Endodermal cell (in vitro differentiated cells): ENCODE measurements around the gene JADE1. TPM values are rescaled to one million over a fixed set of nuclear protein-coding genes. Genes with fewer than 3 reads are reported as not detected.

ENCODE experiments used
- DNase-seq: peaks from one replicate; pipeline ENCODE4 v3.0.0-alpha.2; 2017
- H3K27ac ChIP-seq: 2 replicates; pipeline ENCODE4 v1.5.1; 2013; ENCODE audit warnings: mild to moderate bottlenecking, low read depth, low read length, moderate library complexity
- H3K27me3 ChIP-seq: 2 replicates; pipeline ENCODE4 v1.6.1; 2013; ENCODE audit warnings: mild to moderate bottlenecking, low read length, moderate library complexity; ENCODE audit not compliant: insufficient read depth, control insufficient read depth, poor library complexity, severe bottlenecking
- H3K36me3 ChIP-seq: 2 replicates; pipeline ENCODE4 v1.7.0; 2013; ENCODE audit warnings: mild to moderate bottlenecking, low read length, moderate library complexity; ENCODE audit not compliant: control insufficient read depth, insufficient read depth
- H3K4me1 ChIP-seq: one replicate; pipeline ENCODE4 v1.7.0; 2013; ENCODE audit warnings: low read length; ENCODE audit not compliant: control insufficient read depth, insufficient read depth
- H3K4me3 ChIP-seq: 2 replicates; pipeline ENCODE4 v1.5.1; 2013; ENCODE audit warnings: mild to moderate bottlenecking, low read length, moderate library complexity
- H3K9ac ChIP-seq: 2 replicates; pipeline ENCODE4 v1.6.1; 2013; ENCODE audit warnings: mild to moderate bottlenecking, low read length, moderate library complexity; ENCODE audit not compliant: poor library complexity, severe bottlenecking; ENCODE audit errors: extremely low read depth
- H3K9me3 ChIP-seq: 2 replicates; pipeline ENCODE4 v1.6.1; 2013; ENCODE audit warnings: mild to moderate bottlenecking, low read length, moderate library complexity; ENCODE audit not compliant: control insufficient read depth
- H3K27ac Mint-ChIP-seq: 2 replicates; pipeline ENCODE4 v1.8.0; 2020; ENCODE audit warnings: mixed read lengths
- H3K27me3 Mint-ChIP-seq: 2 replicates; pipeline ENCODE4 v1.8.0; 2021; ENCODE audit warnings: mild to moderate bottlenecking, mixed read lengths; ENCODE audit not compliant: insufficient read depth
- H3K36me3 Mint-ChIP-seq: 2 replicates; pipeline ENCODE4 v1.8.0; 2020; ENCODE audit warnings: low read depth, mixed read lengths
- H3K4me1 Mint-ChIP-seq: 2 replicates; pipeline ENCODE4 v1.8.0; 2020; ENCODE audit warnings: mixed read lengths
- H3K4me3 Mint-ChIP-seq: 2 replicates; pipeline ENCODE4 v1.8.0; 2020; ENCODE audit warnings: mild to moderate bottlenecking, moderate library complexity, mixed read lengths
- H3K9me3 Mint-ChIP-seq: 2 replicates; pipeline ENCODE4 v1.8.0; 2020; ENCODE audit warnings: mild to moderate bottlenecking, mixed read lengths
- WGBS, 2 experiments: methylation state at CpG; one replicate each; pipeline versions ENCODE4 v1.1.5 to v1.1.7; 2013; ENCODE audit warnings: missing lambda C conversion rate in 2 of 2, mixed read lengths in 1 of 2; ENCODE audit not compliant: insufficient coverage in 1 of 2, insufficient read length in 1 of 2; 5-methylcytosine and 5-hydroxymethylcytosine counted together
- total RNA-seq, 2 donors: library from RNA; stranded (reverse); fragmentation: NEBNext Ultra II Directional in 1 of 2; extraction: Animal tissue kit (Norgen Biotek cat#: 25700) in 1 of 2; gene quantifications; 2 replicates in 1 of 2; 3 replicates in 1 of 2; pipeline ENCODE4 v1.2.1, GENCODE V29; 2021
- TF ChIP-seq, protein P1 (sequence below): fragments of 200-600 bp; sonication (generic); conservative IDR thresholded peaks from 2 replicates; pipeline ENCODE4 v1.5.0; 2021; ENCODE audit warnings: antibody characterized with exemption, mild to moderate bottlenecking

The JADE1 gene
- total RNA-seq, 2 donors from 2014 or later: 48.5 to 50.8 TPM

DNA sequence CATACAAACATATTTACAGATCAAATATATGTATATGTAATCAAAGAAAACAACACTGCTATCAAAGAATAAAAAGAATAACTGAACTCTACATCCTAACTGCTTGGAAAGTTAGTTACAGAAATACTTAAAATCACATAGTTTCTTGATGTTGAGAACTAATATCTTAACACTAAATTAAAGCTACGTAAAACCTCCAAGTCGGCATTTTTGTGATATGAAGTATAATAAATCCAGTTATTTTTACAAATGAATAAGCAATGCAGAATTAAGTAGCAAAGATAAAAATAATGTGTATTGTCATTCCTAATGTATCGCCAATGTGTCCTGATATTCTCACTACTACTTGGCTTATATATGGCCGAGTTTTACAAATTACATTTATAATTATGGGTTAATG lies 68.4 kb downstream of the JADE1 start:
- TF ChIP-seq, protein P1, sequence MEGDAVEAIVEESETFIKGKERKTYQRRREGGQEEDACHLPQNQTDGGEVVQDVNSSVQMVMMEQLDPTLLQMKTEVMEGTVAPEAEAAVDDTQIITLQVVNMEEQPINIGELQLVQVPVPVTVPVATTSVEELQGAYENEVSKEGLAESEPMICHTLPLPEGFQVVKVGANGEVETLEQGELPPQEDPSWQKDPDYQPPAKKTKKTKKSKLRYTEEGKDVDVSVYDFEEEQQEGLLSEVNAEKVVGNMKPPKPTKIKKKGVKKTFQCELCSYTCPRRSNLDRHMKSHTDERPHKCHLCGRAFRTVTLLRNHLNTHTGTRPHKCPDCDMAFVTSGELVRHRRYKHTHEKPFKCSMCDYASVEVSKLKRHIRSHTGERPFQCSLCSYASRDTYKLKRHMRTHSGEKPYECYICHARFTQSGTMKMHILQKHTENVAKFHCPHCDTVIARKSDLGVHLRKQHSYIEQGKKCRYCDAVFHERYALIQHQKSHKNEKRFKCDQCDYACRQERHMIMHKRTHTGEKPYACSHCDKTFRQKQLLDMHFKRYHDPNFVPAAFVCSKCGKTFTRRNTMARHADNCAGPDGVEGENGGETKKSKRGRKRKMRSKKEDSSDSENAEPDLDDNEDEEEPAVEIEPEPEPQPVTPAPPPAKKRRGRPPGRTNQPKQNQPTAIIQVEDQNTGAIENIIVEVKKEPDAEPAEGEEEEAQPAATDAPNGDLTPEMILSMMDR: no peak
- Histone ChIP-seq H3K36me3 (peaks cover 32% of the 10 kb centered on the region), H3K9me3 (no peaks in the 10 kb centered on the region), H3K4me1 (no peaks in the 10 kb centered on the region), H3K27ac (no peak overlapping the region), H3K27me3 (no peaks in the 10 kb centered on the region), H3K9ac (no peak overlapping the region), H3K4me3 (no peak overlapping the region)
- WGBS, 2 experiments: 100% methylated on average over 3 of the region's 4 CpGs; no CpG with 5 or more reads in 1 of the 2 experiments
- H3K27ac Mint-ChIP-seq: no peak overlapping the region
- peaks cover 6% of the 10 kb centered on the region for H3K36me3 Mint-ChIP-seq
- no peaks in the 10 kb centered on the region for H3K9me3 Mint-ChIP-seq
- DNase-seq: no peak
- no peak overlapping the region for H3K4me3 Mint-ChIP-seq
- no peaks in the 10 kb centered on the region for H3K27me3 Mint-ChIP-seq
- H3K4me1 Mint-ChIP-seq: no peaks in the 10 kb centered on the region

DNA sequence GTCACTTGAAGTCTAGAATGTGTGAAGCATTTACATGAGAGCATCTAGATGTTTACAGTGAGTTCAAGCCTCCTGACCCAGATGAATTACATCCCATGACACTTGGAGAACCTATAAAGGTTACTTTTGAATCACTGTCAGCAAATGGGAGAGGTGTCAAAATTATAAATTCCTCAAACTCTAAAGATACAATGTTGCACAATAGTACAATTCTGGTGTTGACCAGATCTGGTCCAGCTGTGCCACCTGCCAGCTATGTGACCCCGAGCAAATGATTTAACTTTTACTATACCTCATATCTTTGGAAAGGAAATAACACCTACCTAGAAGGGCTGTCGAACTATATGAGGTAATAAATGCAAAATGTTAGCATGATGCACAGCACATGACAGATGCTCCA lies 69.8 kb downstream of the JADE1 start:
- DNase-seq: no peak
- no peaks in the 10 kb centered on the region for H3K27me3 ChIP-seq
- H3K9me3 ChIP-seq: no peaks in the 10 kb centered on the region
- Mint-ChIP-seq H3K9me3 (no peaks in the 10 kb centered on the region), H3K4me3 (no peak overlapping the region), H3K27ac (no peak overlapping the region), H3K4me1 (no peaks in the 10 kb centered on the region), H3K36me3 (peaks cover 5% of the 10 kb centered on the region), H3K27me3 (no peaks in the 10 kb centered on the region)
- no peak overlapping the region for H3K27ac ChIP-seq
- TF ChIP-seq, protein P1: no peak
- H3K4me3 ChIP-seq: no peak overlapping the region
- no peaks in the 10 kb centered on the region for H3K4me1 ChIP-seq
- peaks cover 20% of the 10 kb centered on the region for H3K36me3 ChIP-seq
- WGBS, 2 experiments: 77% methylated on average over 1 of the region's 2 CpGs; no CpG with 5 or more reads in 1 of the 2 experiments
- no peak overlapping the region for H3K9ac ChIP-seq

- Mint-ChIP-seq H3K27me3 (no peaks in the 10 kb centered on the region), H3K36me3 (no peaks in the 10 kb centered on the region), H3K4me3 (no peak overlapping the region), H3K9me3 (no peaks in the 10 kb centered on the region), H3K27ac (no peak overlapping the region), H3K4me1 (no peaks in the 10 kb centered on the region)
- WGBS, 2 experiments: 74 to 78% methylated on average over 1 to 2 of the region's 2 CpGs
- Histone ChIP-seq H3K4me1 (no peaks in the 10 kb centered on the region), H3K36me3 (peaks cover 15% of the 10 kb centered on the region), H3K27ac (no peak overlapping the region), H3K27me3 (no peaks in the 10 kb centered on the region), H3K4me3 (no peak overlapping the region), H3K9ac (no peak overlapping the region), H3K9me3 (no peaks in the 10 kb centered on the region)
- no peak for DNase-seq
- TF ChIP-seq, protein P1: no peak
These were observed 70.5 kb downstream of the JADE1 start for GRCh38 chr4:128879971-128880370.
